ENCODE data around the gene TRIM46.
A peak's percentile ranks its signal among the peaks of the same experiment; 100 is the strongest.

The TRIM46 gene

DNA sequence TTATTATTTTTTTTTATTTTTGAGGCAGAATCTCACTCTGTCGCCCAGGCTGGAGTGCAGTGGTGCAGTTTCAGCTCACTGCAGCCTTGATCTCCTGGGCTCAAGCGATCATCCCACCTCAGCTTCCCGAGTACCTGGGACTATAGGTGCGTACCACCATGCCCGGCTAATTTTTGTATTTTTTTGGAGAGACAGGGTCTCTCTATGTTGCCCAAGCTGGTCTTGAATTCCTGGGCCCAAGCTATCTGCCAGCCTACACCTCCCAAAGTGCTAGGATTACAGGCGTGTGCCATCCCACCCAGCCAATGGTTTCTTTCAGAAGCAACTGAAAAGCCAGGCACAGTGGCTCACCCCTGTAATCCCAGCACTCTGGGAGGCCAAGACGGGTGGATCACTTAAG, 2.8 kb upstream of the TRIM46 start:
- no peak for DNase-seq (ENCODE audit: low read depth in 3 of 3, low spot score in 1 of 3)

DNA sequence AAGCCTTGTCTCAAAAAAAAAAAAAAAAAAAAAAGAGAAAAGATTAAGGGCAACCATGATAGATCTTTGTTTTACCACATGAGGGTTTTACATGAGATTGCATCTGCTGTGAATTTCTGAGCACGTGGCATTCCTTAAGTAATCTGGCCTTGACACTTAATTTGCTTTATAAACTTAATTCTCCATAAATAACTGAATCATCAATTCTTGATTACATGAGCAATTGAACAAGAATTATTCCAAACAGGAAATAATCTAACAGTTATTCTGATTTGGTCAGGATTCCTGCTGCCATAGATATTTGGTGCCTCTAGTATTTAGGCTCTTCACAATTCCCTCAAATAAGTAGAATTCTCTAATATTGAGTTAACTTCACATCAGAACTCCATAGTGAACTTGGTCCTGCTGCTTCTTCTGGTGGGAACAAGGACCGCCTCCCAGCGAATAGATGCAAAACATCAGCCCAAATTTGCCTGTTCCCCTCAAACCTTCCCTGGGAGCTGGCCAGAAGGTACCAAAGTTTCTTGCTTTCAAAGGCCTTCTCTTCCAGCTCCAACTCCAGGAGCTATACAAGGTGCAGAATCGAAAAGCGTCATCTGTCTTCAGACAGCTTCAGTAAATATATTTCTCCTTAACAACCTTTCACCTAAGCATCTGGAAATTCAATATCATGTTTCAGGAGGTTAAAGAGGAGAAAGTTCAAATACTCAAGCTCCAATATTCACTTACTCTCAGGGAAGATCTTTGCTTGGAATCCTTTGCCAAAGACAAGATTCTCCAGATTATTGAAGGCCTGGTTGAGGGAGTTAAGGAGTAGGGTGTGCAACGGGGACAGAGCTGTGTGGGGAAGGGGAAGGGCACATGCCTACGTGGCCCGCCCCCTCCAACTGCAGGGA, 1.6 kb upstream of the TRIM46 start:
- DNase-seq (ENCODE audit: low read depth in 3 of 3, low spot score in 1 of 3): no peak

DNA sequence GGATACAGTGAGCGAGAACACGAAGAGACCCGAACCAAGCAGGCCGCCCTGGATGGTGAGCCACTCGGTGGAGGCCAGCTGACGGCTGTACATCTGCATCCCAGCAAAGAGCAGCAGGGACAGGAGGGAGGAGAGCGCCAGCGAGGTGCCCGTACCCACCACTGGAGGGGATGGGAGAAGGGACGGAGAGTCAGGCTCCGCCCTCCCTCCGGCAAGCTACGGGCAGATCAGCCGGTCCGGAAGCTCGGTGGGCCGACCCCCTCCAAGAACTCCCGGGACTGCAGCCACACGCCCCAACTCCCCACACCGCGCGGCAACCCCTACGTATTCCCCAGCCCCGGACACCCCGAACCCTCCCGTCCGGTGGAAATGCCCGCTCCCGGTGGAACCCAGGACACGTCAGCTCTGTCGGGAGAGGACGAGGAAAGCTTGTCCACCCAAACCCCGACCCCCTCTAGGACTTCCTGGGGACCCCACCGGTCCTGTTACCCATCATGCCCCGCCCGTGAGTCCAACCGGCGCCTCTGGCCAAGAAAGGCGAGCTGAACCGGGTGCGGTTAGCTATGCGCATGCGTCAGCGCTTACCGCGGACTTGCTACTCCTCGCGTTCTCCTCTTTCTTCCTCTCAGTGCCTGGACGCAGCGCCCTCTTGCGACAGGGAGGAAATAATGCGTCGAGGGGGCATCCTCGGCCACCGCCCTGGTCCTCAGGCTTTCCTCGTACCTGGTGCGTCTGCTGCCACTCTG, 744 bp upstream of the TRIM46 start, which contains the start of gene KRTCAP2:
TSS of gene KRTCAP2 (minus strand) at position 573 of the 746 bp plus-strand sequence. CDS start at position 493, 80 bp downstream.
- DNase-seq (ENCODE audit: low read depth in 3 of 3, low spot score in 1 of 3): peak; percentile 84 to 89 (median 88)

DNA sequence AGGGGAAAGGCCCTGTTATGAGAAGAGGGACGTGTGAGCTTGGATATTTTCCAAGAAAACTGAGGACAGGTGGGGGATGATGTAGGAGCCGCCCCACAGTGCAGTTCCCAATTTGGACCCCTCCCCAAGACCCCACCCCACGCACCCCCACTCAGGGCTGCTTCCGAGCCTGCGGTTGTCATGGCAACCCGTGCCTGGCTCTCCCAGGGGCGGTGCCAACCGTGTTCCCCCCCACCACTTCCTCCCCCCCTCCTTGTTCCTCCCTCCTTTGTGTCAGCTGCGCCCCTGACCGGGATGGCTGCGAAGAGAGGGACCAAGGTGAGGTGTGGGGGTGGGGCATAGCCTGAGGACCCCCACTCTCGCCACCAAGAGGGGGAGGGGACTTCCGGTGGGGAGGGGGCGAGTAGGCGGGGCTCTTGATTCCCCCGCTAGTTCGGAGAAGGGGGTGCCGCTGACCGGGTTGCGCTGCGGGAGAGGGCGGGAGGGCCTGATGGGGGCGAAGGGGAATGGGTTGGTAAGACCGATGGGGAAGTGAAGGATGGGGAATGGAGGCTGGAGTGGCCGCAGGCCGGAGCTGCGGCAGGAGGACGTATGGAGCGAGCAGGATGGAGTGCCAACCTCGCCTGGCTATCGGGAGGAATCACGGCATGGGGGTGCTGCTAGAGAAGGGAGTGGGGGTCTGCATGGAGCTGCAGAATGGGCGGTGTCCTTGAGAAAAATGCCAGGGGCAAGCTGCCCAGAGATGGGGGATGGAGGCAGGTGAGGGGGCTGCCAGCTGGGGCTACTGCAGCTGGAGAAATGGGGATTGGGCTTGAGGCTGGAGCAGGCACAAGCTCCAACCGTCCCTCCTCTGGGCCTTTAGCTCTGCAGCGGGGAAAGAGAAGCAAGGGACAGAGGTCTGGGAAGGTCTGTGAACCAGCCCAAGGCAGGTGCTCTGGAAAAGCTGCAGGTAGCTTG, 953 bp downstream of the TRIM46 start:
- no peak for DNase-seq (ENCODE audit: low read depth in 3 of 3, low spot score in 1 of 3)

DNA sequence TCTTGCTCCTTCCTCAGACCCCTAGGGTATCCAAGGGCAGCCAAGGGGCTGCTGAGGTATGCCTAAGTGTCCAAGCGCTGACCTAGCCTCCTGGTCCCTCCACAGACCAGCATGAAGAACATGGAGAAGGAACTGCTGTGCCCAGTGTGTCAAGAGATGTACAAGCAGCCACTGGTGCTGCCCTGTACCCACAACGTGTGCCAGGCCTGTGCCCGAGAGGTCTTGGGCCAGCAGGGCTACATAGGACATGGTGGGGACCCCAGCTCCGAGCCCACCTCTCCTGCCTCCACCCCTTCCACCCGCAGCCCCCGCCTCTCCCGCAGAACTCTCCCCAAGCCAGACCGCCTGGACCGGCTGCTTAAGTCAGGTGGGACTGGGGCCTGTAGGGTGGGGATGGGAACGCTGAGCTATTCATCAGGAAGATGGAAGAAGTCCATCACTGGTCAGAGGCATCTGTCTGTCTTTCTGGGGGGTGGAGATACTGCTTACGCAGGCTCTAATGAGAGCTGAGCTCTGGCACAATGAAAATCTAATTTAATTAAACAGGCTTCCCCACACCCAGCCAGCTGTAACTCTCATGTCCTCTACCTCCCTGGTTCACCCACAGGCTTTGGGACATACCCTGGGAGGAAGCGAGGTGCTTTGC, 1.8 kb downstream of the TRIM46 start:
- DNase-seq (ENCODE audit: low read depth in 3 of 3, low spot score in 1 of 3): no peak

DNA sequence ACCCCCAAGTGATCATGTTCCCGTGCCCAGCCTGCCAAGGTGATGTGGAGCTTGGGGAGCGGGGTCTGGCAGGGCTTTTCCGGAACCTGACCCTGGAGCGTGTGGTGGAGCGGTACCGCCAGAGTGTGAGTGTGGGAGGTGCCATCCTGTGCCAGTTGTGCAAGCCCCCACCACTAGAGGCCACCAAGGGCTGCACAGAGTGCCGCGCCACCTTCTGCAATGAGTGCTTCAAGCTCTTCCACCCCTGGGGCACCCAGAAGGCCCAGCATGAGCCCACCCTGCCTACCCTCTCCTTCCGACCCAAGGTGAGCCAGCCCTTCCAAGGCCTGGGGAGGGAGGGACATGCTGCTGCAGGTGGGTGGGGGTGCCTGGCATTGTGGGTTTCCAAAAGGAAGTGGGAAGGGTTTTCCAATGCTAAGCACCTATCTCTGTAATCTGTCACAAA, 2.3 kb downstream of the TRIM46 start:
- no peak for DNase-seq (ENCODE audit: low read depth in 3 of 3, low spot score in 1 of 3)

DNA sequence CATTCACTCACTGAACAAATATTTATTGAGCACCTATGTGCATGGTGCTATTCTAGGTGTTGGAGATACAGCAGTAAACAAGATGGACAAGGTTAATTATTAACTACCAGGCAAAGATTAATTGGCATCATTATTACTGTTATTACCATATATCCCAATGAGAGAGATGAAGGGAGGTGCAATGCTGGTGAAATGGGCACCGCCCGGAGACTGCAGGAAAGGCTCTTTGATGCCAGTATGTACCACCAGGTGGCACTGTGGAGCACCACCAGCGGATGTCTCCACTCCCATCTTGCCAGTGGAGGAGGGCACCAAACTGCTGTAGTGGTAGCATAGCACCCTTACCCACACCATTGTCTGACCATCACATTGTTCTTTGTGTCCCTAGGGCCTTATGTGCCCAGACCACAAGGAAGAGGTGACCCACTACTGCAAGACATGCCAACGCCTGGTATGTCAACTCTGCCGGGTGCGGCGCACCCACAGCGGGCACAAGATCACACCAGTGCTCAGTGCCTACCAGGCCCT, 3.0 kb downstream of the TRIM46 start:
- peak; percentile 59 to 82 (median 70) for DNase-seq (ENCODE audit: low read depth in 3 of 3, low spot score in 1 of 3)

DNA sequence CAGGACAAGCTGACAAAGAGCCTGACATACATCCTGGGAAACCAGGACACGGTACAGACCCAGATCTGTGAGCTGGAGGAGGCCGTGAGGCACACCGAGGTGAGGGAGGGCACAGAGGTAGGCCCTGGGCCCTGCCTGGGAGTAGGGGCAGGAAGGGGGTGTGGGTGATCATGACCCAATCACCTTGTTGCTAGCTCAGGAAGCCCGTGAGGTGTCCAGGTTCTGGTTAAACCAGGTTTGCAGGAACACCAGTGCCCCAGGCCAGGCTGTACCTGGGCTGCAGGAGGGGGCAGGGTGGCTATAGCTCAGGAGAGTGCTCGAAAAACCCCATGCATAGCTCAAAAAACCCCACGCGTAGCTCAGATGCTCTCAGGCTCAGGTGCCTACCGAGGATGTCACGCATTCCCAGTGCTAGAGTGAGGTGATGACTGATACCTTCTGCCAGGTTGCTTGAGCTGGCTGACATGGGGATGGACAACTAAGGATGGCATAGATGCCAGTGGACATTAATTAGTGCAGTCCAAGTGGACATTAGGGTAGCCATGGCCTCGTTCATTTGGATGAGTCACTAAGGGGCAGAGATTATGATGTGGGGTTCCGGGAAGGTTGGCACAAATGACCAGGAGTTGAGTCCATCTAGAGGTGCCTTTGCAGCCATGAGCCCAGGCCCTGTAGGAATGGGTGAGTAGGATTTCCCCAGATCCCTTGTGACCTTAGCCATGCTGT, 3.7 kb downstream of the TRIM46 start:
- DNase-seq (ENCODE audit: low read depth in 3 of 3, low spot score in 1 of 3): no peak

DNA sequence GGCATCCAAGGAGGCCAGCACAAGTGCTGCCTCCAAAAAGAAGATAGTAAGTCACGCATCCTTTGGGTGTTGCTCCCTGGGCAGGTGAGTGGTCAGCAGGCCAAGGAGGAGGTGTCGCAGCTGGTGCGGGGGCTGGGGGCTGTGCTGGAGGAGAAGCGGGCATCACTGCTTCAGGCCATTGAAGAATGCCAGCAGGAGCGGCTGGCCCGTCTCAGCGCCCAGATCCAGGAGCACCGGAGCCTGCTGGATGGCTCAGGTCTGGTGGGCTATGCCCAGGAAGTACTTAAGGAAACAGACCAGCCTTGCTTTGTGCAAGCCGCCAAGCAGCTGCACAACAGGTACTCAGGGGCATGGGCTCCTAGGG, 4.3 kb downstream of the TRIM46 start:
- DNase-seq (ENCODE audit: low read depth in 3 of 3, low spot score in 1 of 3): no peak

DNA sequence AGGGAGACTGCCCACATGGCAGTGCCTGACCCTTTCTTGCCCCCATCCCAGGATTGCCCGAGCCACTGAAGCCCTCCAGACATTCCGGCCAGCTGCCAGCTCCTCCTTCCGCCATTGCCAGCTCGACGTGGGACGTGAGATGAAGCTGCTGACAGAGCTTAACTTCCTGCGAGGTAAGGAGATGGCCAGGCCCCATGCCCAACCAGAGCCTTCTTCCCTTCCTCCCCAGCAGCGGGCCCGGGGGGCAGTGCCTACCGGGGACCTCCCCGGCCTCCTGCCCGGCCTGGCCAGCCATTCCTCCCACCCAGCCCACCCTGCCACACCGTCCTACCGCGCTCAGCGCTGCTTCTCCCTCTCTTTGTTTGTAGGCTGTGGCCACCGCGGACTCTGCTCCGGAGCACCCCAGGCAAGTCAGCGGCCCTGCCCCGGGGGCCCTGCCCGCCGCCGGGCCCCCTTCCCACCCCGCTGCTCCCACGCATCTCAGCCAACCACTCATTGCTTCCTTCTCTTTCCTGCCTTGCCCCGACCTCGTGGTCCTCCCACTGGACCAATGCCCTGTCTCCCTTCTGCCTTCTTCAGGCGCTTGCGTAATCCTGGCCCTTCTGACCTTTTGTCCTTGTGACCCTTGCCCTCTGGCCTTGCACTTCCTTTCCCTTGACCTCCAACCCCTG, 4.9 kb downstream of the TRIM46 start:
- no peak for DNase-seq (ENCODE audit: low read depth in 3 of 3, low spot score in 1 of 3)

DNA sequence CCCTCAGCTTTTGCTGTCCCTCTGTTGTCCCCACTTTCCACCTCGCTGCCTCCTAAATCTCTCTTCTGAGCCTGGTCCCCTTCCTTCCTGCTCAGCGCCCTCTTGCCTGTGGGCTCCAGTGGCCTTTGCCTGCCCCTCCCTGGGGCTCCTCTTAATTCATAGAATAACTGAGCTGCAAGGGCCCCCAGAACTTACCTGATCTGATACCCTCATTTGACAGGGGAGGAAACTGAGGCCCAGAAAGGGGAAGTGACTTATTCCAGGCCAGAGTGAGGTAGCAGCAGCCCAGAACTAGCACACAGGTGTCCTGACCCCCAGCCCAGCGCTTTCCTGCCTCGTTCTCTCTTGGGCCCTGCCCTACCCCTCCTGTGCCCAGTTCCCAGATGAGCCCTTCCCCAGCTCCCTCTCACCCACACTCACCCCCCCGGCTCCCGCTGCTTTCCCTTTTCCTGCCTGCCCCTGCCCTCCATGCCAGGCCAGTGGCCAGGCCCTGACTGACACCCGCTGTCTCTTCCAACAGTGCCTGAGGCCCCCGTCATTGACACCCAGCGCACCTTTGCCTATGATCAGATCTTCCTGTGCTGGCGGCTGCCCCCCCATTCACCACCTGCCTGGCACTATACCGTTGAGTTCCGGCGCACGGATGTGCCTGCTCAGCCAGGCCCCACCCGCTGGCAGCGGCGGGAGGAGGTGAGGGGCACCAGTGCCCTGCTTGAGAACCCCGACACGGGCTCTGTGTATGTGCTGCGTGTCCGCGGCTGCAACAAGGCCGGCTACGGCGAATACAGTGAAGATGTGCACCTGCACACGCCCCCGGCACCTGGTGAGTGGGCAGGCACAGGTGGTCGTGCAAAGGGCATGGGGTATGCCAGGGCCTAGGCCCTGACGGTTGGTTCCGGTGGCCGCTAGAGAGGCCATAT, 5.7 kb downstream of the TRIM46 start:
- no peak for DNase-seq (ENCODE audit: low read depth in 3 of 3, low spot score in 1 of 3)

DNA sequence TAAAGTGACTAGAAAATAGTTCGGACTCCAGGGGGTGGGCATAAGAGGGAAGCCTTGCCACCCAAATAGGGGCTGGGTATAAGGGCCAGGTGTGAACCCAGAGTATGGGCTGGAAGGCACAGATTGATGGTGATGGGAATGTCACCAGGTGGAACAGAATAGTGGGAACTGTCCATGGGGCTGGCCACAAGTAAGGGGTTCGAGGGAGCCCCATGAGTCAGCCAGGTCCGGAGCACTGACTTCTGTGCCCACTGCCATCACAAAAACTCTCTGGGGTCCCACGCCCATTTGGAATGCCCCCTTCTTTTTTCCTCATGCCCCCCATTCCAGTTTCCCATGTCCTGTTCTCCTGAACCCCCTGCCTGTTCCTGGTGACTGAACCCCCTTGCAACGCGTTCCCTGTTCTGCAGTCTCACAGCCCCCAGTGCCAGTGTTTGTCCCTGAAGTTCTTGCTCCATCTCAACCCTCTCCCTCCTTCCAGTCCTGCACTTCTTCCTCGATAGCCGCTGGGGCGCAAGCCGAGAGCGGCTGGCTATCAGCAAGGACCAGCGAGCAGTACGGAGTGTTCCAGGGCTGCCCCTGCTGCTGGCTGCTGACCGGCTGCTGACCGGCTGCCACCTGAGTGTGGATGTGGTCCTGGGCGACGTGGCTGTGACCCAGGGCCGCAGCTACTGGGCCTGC, 7.9 kb downstream of the TRIM46 start:
- no peak for DNase-seq (ENCODE audit: low read depth in 3 of 3, low spot score in 1 of 3)

DNA sequence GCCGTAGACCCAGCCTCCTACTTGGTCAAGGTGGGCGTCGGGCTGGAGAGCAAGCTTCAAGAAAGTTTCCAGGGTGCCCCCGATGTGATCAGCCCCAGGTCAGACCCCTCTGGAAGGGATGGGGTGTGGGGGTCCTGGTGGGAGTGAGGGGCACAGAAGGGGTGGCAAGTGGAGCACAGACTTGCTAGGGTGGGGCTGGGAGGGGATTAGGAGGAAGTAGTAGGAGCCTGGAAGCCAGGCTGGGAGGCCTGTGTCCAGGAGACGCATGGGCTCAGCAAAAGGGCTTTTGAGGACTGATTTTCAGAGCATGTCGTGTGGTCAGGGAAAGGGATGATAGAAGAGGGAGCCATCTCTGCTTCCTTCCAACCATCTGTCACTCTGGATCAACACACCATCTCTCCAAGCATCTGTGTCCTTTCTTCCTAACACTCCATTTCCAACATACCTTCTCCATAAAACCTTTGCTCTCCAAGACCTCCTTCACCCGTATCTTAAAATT, 8.5 kb downstream of the TRIM46 start:
- no peak for DNase-seq (ENCODE audit: low read depth in 3 of 3, low spot score in 1 of 3)

DNA sequence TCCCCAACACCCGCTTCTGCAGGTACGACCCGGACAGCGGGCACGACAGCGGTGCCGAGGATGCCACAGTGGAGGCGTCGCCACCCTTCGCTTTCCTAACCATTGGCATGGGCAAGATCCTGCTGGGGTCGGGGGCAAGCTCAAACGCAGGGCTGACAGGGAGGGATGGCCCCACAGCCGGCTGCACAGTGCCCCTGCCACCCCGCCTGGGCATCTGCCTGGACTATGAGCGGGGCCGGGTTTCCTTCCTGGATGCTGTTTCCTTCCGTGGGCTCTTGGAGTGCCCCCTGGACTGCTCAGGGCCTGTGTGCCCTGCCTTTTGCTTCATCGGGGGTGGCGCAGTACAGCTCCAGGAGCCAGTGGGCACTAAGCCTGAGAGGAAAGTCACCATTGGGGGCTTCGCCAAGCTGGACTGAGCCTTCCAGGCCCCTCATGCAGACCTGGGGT, 10.1 kb downstream of the TRIM46 start:
- DNase-seq (ENCODE audit: low read depth in 3 of 3, low spot score in 1 of 3): no peak

DNA sequence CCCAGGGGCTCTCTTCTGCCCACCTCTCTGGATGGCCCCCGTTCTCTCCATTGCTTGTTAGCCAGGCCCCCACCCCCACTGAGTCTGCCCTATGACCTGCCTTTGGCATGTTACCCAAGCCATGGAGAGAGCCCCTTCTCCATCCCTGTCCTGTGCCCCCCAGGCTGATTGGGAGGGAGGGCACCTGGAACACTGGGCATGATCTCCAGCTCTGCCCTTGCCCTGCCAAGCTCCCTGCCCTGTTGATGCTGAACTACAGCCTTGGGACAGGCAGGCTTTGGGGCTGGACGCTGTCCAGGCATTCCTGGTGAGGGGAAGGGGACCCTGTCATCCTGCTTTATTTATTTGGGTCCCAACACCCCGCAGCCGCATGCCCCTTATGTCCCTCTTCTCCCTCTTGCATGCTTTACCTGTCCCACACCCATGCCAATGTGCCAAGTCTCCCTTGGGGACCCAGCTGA, 10.7 kb downstream of the TRIM46 start:
- no peak for DNase-seq (ENCODE audit: low read depth in 3 of 3, low spot score in 1 of 3)

DNA sequence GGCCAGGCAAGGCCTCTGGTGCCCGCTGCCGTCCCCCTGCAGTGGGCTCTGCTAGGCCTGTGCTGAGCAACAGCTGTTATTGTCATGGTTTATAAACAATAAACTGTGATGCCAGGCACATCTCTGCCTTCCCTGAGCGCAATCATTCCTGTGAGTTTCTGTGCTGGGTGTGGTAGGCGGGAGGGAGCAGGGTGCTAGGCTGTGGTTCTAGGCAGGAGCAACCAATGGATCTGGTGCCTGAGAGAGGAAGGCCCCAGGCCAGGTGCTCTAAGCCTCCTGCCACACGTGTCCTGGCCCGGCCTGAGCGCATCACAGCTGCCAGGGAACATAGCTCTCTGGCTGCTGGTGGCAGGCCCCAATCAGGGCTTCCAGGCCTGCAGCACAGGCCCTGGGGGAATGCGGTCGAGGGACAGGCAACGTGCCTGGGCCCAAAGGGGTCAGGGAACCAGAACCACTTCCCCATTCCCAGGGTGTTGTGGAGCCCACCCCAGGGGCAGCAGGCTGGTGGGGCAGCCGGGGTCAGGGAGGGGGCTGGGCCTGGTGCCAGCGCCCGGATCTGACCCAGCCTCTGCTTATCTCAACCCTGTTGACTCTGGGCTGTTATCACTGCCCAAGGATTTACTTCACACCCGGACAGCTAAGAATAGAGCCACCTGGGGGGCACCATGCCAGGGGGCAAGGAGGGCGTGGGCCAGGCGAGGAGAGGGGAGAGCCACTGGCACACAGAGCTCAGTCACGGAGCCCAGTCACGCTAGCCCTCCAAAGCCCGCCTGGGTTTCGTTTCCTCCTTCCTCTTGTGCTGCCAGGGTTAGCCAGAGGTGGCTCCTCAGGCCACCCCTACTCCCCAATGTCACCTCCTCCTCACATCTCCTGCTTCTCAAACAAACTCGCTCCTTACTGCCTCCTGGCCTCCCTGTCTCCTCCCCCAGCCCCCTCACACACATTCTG, 11.5 kb downstream of the TRIM46 start:
- no peak for DNase-seq (ENCODE audit: low read depth in 3 of 3, low spot score in 1 of 3)
